Body of pancreas (tissue), 4 donors: ENCODE data around the gene SUPT5H. TPM values are rescaled to one million over a fixed set of nuclear protein-coding genes. Genes with fewer than 3 reads are reported as not detected.
A peak's percentile ranks its signal among the peaks of the same experiment; 100 is the strongest.

Source experiments
- ATAC-seq: fragments of 150-250 bp; one replicate; pipeline ENCODE4 v1.9.1; 2016
- DNase-seq, 4 donors: peaks; one replicate each; pipeline ENCODE4 v3.0.0-alpha.2; 2019
- H3K27ac ChIP-seq, 4 donors: fragments of 200-600 bp; sonication (generic); 1 replicate in 3 of 4; 2 replicates in 1 of 4; pipeline versions ENCODE4 v1.5.1 to v1.6.1; 2016 to 2019; ENCODE audit warnings: mild to moderate bottlenecking in 1 of 4, mixed read lengths in 1 of 4, moderate library complexity in 1 of 4
- H3K27me3 ChIP-seq, 2 donors: fragments of 200-600 bp; sonication (generic); one replicate each; pipeline ENCODE4 v1.6.0; 2016; ENCODE audit warnings: mild to moderate bottlenecking in 1 of 2
- H3K36me3 ChIP-seq, 2 donors: fragments of 200-600 bp; sonication (generic); replicated peaks in 1 of 2; 2 replicates each; pipeline ENCODE4 v1.5.1; 2016; ENCODE audit warnings: low read depth in 2 of 2; ENCODE audit not compliant: insufficient read depth in 1 of 2
- H3K4me1 ChIP-seq: fragments of 200-600 bp; sonication (generic); one replicate; pipeline ENCODE4 v1.6.0; 2016
- H3K4me3 ChIP-seq, 2 donors: fragments of 200-600 bp; sonication (generic); 1 replicate in 1 of 2; 2 replicates in 1 of 2; pipeline ENCODE4 v1.5.1; 2016 to 2019
- H3K9me3 ChIP-seq, 3 donors: fragments of 200-600 bp; sonication (generic); 1 replicate in 2 of 3; 2 replicates in 1 of 3; pipeline ENCODE4 v1.5.1; 2016
- POLR2A ChIP-seq, 3 donors: fragments of 450-650 bp; IDR thresholded peaks; one replicate each; pipeline ENCODE4 v1.6.1; 2016; ENCODE audit warnings: antibody characterized with exemption in 3 of 3, mild to moderate bottlenecking in 2 of 3
- WGBS, 2 donors: methylation state at CpG; one replicate each; pipeline ENCODE4 v1.1.5; 2017; 5-methylcytosine and 5-hydroxymethylcytosine counted together
- intact Hi-C: fragments of 100-400 bp; cut with DNase I; formaldehyde crosslinking; loops from one replicate; pipeline ENCODE4 v1.15.1; 2023
- total RNA-seq, 2 donors: library from RNA; depleted of rRNA; stranded (reverse); fragments of >200 nt; gene quantifications; one replicate each; pipeline ENCODE4 v1.1.0, GENCODE V29; 2016
- TF ChIP-seq, protein P1 (sequence below), 7 experiments: fragments of 450-650 bp in 4 of 7; fragments of 200-600 bp in 3 of 7; sonication (generic) in 3 of 7; IDR thresholded peaks; one replicate each; pipeline ENCODE4 v1.5.1; 2016 to 2019; ENCODE audit warnings: antibody characterized with exemption in 7 of 7

Gene SUPT5H
- total RNA-seq, 2 donors from 2014 or later: 82.0 to 90.3 TPM

DNA sequence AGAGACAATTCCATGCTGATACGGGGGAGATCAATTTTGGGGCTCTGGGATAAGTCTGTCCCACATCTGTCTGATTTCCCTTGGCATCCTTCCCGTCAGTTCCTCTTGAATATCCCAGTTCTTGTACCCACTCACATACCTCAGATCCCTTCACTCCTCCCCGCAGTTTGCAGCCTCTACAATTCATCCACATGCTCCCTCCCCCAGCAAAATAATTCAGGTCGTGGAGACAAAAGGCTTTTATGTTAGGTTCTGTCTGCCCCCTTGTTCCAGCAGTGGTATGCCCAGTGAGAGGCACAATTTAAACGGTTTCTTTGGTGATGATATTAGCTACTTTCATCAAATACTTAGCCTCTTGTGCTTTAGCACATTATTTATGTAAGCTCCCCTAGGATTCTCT is 19.2 kb upstream of the SUPT5H start:
- H3K27me3 ChIP-seq: no peaks in the 10 kb centered on the region
- no peaks in the 10 kb centered on the region for H3K36me3 ChIP-seq
- no peak for TF ChIP-seq POLR2A (IDR thresholded peaks at IDR 0.05)
- H3K9me3 ChIP-seq: no peaks in the 10 kb centered on the region
- H3K4me1 ChIP-seq: peaks cover 12% of the 10 kb centered on the region
- no peak overlapping the region for H3K27ac ChIP-seq
- DNase-seq (no peak), ATAC-seq (no peak)
- 34 to 48% methylated on average over 5 of the region's 5 CpGs for WGBS, 2 donors
- no peak overlapping the region for H3K4me3 ChIP-seq
- intact Hi-C loops: no loop called here

DNA sequence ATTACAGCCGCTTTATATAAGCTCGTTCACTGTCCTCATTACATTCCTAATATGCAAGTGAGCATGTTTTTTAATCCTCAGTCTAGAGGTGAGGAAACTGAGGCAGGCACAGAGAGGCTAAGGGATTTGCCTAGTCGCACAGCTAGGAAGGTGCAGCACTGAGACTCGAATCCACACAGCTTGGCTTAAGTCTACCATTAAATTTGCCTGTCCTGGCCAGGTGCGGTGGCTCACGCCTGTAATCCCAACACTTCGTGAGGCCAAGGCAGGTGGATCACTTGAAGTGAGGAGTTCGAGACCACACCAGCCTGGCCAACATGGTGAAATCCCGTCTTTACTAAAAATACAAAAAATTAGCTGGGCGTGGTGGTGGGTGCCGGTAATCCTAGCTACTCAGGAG is 17.7 kb upstream of the SUPT5H start:
- DNase-seq (no peak), ATAC-seq (no peak)
- no peaks in the 10 kb centered on the region for H3K27me3 ChIP-seq
- TF ChIP-seq, protein P1, sequence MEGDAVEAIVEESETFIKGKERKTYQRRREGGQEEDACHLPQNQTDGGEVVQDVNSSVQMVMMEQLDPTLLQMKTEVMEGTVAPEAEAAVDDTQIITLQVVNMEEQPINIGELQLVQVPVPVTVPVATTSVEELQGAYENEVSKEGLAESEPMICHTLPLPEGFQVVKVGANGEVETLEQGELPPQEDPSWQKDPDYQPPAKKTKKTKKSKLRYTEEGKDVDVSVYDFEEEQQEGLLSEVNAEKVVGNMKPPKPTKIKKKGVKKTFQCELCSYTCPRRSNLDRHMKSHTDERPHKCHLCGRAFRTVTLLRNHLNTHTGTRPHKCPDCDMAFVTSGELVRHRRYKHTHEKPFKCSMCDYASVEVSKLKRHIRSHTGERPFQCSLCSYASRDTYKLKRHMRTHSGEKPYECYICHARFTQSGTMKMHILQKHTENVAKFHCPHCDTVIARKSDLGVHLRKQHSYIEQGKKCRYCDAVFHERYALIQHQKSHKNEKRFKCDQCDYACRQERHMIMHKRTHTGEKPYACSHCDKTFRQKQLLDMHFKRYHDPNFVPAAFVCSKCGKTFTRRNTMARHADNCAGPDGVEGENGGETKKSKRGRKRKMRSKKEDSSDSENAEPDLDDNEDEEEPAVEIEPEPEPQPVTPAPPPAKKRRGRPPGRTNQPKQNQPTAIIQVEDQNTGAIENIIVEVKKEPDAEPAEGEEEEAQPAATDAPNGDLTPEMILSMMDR (IDR thresholded peaks at IDR 0.05): no peak
- no peak for TF ChIP-seq POLR2A (IDR thresholded peaks at IDR 0.05)
- H3K4me1 ChIP-seq: peaks cover 12% of the 10 kb centered on the region
- WGBS, 2 donors: 83 to 85% methylated on average over 7 to 11 of the region's 11 CpGs
- intact Hi-C loops: no loop called here
- H3K36me3 ChIP-seq: no peaks in the 10 kb centered on the region
- H3K27ac ChIP-seq: peak overlapping the region in 3 of 4 donors; percentile 51 to 75 (median 74)
- no peaks in the 10 kb centered on the region for H3K9me3 ChIP-seq
- no peak overlapping the region for H3K4me3 ChIP-seq

DNA sequence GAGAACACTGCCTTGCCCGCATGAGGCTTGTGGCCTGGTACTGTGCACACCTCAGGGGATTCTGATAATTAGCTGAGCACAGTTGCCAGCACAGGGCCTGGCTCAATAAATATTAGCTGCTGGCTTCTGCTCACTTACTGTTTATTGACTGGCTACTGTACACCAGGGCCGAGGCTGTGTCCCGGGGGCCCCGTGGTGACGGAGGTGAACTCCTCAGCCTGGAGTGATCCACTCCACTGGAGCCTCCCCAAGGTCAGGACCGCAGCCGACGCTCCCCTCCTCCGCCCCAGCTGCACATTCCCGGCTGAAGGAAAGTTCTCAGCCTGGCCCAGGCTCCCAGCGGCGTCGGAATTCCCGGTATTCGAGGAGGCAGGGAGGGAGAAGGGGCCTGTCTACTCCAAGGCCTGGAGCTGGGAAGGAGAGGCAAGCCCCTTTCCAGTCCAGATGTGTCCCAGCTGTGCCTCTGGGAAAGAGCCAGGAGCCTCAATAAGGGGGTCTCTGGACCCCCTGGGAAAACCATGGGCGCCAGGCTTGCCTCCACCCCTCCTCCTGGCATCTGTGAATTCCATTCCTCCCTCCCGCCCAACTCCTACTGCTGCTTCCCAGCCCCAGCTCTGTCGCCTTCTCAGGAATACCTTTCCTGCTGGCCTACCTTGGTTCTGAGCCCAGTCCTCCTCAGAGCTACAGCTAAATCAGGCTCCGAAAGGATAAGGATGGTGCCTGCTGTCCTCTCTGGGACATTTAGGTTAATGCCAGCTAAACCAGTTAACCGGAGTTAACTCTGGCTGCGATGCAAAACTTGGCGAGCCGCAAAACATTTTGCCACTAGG is 16.9 kb upstream of the SUPT5H start:
- no peaks in the 10 kb centered on the region for H3K27me3 ChIP-seq
- peak overlapping the region; percentile 1 to 75 (median 62) for H3K27ac ChIP-seq
- H3K4me1 ChIP-seq: peaks cover 13% of the 10 kb centered on the region
- no peak overlapping the region for H3K4me3 ChIP-seq
- peaks cover 0 to 6% of the 10 kb centered on the region in 2 donors for H3K36me3 ChIP-seq
- DNase-seq (peak; percentile 43 to 62 (median 54)), ATAC-seq (peak; percentile 75)
- 30 to 32% methylated on average over 21 to 23 of the region's 23 CpGs for WGBS, 2 donors
- no peaks in the 10 kb centered on the region for H3K9me3 ChIP-seq
- peak in 1 of 3 donors; percentile 16 for TF ChIP-seq POLR2A (IDR thresholded peaks at IDR 0.05)
- TF ChIP-seq, protein P1 (IDR thresholded peaks at IDR 0.05): no peak
- intact Hi-C loops: no loop called here

DNA sequence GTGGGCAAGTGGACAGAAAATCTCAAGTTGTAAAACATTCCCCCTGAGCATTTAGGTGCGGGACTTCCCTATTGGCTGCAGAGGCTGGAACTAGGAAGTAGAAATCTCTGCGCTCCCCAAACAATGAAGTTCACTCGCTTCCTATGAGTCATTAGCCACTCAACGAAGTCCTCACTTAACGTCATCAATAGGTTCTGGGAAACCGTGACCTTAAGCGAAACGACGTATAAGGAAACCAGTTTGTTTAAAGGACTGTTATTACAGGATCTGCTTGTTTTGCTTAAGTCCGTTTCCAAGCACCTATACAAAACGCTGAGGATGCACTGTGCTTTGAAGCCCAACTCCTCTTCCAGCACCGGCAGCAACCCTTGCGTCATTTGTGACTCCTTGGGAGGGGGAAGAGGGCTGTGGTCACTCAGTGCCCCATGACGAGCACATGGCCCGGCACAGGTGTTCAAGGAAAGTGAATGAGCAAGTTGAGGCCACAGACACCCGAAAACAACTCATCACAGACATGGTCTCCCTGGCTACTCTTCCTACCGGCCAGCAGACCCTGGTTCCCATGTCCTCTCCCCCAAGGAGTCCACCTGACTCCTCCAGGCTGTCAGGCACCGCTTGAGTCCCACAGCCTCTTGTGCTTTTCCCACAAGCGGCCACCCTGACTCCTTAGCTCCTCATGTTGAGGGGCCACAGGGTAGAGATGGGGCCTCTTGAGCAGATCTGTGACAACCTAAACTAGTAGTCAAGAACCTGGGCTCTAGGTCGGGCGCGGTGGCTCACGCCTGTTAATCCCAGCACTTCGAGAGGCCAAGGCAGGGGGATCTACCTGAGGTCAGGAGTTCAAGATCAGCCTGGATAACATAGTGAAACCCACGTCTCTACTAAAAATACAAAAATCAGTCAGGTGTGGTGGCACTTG is 14.4 kb upstream of the SUPT5H start:
- Histone ChIP-seq H3K27me3 (no peaks in the 10 kb centered on the region), H3K27ac (peak overlapping the region in 3 of 4 donors; percentile 7 to 78 (median 34)), H3K36me3 (peaks cover 0 to 13% of the 10 kb centered on the region in 2 donors), H3K9me3 (no peaks in the 10 kb centered on the region), H3K4me1 (peaks cover 31% of the 10 kb centered on the region), H3K4me3 (no peak overlapping the region)
- peak in 1 of 3 donors; percentile 22 for TF ChIP-seq POLR2A (IDR thresholded peaks at IDR 0.05)
- TF ChIP-seq, protein P1 (IDR thresholded peaks at IDR 0.05): no peak
- no peak for ATAC-seq
- intact Hi-C loops: no loop called here
- WGBS, 2 donors: 60 to 76% methylated on average over 25 of the region's 25 CpGs
- peak in 1 of 4 donors; percentile 55 for DNase-seq

DNA sequence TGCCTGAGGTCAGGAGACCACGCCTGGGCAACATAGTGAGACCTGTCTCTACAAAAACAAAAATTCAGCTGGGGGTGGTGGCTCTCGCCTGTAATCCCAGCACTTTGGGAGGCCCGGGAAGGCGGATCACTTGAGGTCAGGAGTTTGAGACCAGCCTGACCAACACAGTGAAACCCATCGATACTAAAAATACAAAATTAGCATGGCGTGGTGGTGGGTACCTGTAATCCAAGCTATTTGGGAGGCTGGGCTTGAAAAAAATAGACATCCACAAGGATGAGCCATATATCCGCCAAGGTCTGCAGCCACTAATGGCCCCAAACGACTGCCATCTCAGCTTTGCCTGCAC is 12.7 kb upstream of the SUPT5H start:
- H3K27me3 ChIP-seq: no peaks in the 10 kb centered on the region

More for the DNA sequence above, 12.7 kb upstream of the SUPT5H start:
- TF ChIP-seq, protein P1 (IDR thresholded peaks at IDR 0.05): no peak
- no peak for TF ChIP-seq POLR2A (IDR thresholded peaks at IDR 0.05)
- DNase-seq (no peak), ATAC-seq (no peak)
- WGBS, 2 donors: 94 to 95% methylated on average over 8 of the region's 8 CpGs
- intact Hi-C loops: no loop called here
- Histone ChIP-seq H3K4me1 (peaks cover 40% of the 10 kb centered on the region), H3K27ac (no peak overlapping the region), H3K4me3 (no peak overlapping the region), H3K36me3 (peaks cover 0 to 13% of the 10 kb centered on the region in 2 donors), H3K9me3 (no peaks in the 10 kb centered on the region)
